SH-SY5Y (cell line): ENCODE data around the gene TMPO.

Experiments used
- GATA2 ChIP-seq: IDR thresholded peaks from 2 replicates; pipeline ENCODE4 v1.6.1; 2011; ENCODE audit warnings: mild to moderate bottlenecking, low read depth, low read length
- GATA3 ChIP-seq: IDR thresholded peaks from 2 replicates; pipeline ENCODE4 v1.6.1; 2011; ENCODE audit warnings: low read depth, mild to moderate bottlenecking, low read length, moderate library complexity

TMPO gene

DNA sequence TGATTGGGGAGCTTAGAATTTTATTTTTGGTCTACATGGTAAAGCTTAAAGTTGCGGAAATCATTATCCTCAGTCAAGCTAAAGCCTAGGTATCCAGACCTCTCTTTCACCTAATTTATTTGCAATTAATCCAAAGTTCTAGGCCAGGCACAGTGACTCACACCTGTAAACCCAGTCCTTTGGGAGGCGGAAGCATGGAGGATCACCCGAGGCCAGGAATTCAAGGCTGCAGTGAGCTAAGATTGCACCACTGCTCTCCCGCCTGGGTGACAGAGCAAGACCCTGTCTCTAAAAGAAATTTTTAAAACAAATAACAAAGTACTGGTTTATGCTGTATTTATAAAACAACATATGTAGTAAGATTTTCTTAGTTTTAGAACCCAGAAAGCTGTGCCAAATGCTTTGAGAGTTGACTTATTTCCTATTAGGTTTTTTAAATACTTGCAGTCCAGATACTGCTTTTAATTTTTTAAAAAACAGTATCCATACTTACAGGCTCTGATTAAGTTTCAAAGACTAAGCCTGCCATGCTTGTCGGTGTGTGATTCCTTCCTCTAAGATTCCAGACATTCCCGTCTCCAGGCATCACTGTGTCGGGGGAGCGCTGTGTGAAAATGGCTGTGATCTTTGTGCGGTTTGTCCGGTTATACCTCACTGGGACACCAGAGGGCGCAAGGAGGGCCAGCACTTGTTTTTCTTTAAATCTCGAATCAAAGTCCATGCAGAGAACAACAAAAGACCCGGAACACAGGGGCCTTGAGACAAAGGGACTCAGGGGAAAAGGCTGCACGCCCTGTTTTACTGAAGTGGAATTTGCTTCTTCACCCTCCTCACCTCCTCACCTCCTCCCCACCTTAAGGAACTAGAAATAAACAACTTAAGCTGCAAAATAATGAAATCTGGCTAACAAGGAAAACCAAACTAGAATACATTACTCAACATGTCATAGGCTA, 24.6 kb upstream of the TMPO start:
- TF ChIP-seq GATA3 (no peak), GATA2 (no peak; the same call in 1 of the 2 replicates)

DNA sequence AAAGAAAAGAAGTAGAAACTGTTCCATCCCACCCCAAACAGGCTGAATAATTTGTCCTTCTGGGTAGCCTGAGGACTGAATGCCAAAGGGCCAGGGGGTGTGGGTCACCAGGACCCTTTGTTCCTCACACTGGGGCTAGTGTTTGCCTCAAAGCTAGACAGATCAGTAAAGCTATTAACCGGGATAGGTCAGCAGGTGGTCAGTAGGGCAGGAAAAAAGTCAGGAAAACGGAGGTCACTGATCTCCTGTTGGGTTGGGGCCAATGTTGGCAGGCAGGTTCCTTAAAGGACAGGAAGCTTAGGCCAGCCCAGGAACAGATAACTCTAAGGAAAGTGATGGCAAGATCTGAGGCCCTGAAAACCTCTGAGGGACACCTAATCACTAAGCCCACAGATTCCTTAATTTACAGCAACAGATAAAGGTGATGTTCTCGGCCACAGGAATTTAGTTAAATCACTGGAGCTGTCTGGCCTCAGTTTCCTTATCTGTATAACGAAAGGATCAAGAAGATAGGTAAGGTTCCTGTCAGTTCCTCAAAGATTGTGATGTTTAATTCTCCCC, 22.7 kb upstream of the TMPO start:
- TF ChIP-seq GATA3 (no peak), GATA2 (no peak)

- TF ChIP-seq GATA3 = no peak
- TF ChIP-seq GATA2 = no peak
These were observed 12.1 kb upstream of the TMPO start for GRCh38 chr12:98503342-98503591.

DNA sequence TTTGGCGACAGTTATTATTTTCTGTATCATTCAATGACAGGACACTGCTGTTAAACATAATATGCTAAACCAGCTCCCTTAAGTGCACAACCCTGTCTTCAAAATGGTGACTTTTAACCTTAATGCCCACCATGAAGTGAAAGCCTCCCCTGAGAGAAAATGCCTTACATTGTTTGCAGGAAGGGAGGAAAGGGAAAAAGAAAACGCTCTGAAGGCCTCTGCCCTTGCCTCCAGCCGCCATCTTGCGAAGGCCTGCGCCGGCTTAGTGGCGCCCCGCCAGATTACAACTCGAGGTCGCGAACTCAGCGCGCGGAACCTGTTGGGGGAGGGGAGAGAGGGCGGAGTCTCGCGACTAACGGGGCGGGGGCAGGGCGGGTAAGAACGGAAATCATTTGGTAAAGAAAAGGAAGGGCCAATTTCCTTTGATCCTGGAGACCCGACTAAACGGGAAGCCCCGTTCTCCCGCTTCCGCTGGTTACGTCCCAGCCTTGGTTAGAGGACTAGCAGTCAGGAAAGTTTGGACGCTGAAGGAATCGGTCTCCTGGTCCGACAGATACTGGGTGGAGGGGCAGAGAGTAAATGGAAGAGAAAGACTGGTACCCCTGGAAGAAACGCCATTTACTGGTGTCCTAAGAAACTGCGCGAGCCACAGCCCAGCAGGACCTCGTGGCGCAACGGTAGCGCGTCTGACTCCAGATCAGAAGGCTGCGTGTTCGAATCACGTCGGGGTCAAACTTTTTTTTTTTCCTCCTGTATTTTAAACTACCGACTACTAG, 11.6 kb upstream of the TMPO start:
- TF ChIP-seq GATA2 (0 out of 2 replicates have a peak, but pooled peaks have one; percentile 11), GATA3 (no peak)

GRCh38 chr12:98504368-98504617, 11.1 kb upstream of the TMPO start:
- TF ChIP-seq GATA2 = no peak
- no peak for TF ChIP-seq GATA3

DNA sequence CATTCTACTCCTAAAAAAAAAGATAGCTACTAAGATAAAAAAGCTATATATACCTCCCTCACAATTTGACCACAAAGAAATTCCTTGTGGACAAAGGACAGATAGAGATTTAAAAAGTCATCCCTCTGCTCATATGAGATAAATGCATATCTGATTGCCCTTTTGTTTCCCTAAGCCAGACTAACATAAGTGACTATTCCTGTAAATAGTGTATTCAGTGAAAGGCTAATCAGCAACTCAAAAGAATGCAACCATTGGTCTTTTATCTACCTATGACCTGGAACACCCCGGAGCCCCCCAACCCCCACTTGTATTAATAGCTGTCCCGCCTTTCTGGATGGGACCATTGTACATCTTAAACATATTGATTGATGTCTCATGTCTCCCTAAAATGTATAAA, 6.3 kb upstream of the TMPO start:
- TF ChIP-seq GATA3 = no peak

- TF ChIP-seq GATA3 (no peak), GATA2 (no peak)
These were observed 1.7 kb upstream of the TMPO start for GRCh38 chr12:98513379-98514322.

- TF ChIP-seq GATA2 (no peak), GATA3 (no peak)
These were observed 456 bp upstream of the TMPO start for GRCh38 chr12:98514982-98515286.

- TF ChIP-seq GATA3 (no peak), GATA2 (no peak)
These were observed 902 bp downstream of the TMPO start for GRCh38 chr12:98516111-98516873.

GRCh38 chr12:98519257-98519907, 4.0 kb downstream of the TMPO start:
- TF ChIP-seq GATA3 (no peak), GATA2 (no peak)

DNA sequence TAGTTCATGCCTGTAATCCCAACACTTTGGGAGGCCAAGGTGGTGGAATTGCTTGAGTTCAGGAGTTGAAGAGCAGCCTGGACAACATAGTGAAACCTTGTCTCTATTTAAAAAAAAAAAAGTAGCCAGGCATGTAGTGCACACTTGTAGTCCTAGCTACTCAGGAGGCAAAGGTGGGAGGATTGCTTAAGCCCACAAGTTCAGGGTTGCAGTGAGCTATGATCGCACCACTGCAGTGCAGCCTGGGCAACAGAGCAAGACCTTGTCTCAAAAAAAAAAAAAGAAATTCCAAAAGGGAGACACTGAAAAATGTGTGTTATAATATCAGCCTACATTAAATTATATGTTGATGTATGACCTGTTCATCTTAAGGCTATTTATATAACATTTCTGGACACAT, 14.7 kb downstream of the TMPO start:
- no peak for TF ChIP-seq GATA2
- TF ChIP-seq GATA3 = no peak

- TF ChIP-seq GATA3 (no peak), GATA2 (no peak)
These were observed 17.4 kb downstream of the TMPO start for GRCh38 chr12:98532687-98533304.
